HFFc6 (cell line): ENCODE measurements around the gene SYNE2. TPM values are rescaled to one million over a fixed set of nuclear protein-coding genes. Genes with fewer than 3 reads are reported as not detected.
A peak's percentile ranks its signal among the peaks of the same experiment; 100 is the strongest.

Experiments
- DNase-seq: peaks from one replicate; pipeline ENCODE4 v3.0.0-alpha.2; 2018
- H3K27ac Mint-ChIP-seq: 2 replicates; pipeline ENCODE4 v1.8.0; 2020; ENCODE audit warnings: mild to moderate bottlenecking, mixed read lengths
- H3K27me3 Mint-ChIP-seq: 2 replicates; pipeline ENCODE4 v1.8.0; 2021; ENCODE audit warnings: mild to moderate bottlenecking, moderate library complexity, mixed read lengths; ENCODE audit not compliant: insufficient read depth
- H3K36me3 Mint-ChIP-seq: 2 replicates; pipeline ENCODE4 v1.8.0; 2021; ENCODE audit warnings: low read depth, mixed read lengths
- H3K4me1 Mint-ChIP-seq: 2 replicates; pipeline ENCODE4 v1.8.0; 2020; ENCODE audit warnings: low read depth, mixed read lengths
- H3K4me3 Mint-ChIP-seq: 2 replicates; pipeline ENCODE4 v1.8.0; 2020; ENCODE audit warnings: mild to moderate bottlenecking, moderate library complexity, mixed read lengths
- H3K9me3 Mint-ChIP-seq: 2 replicates; pipeline ENCODE4 v1.8.0; 2020; ENCODE audit warnings: mild to moderate bottlenecking, mixed read lengths
- CTCF ChIP-seq: fragments of 200-600 bp; sonication (generic); IDR thresholded peaks from 2 replicates; pipeline ENCODE4 v1.5.0; 2021; ENCODE audit warnings: antibody characterized with exemption, mild to moderate bottlenecking
- total RNA-seq, 6 experiments: library from RNA; stranded (reverse); fragmentation: NEBNext Ultra II Directional; extraction: Animal tissue kit (Norgen Biotek cat#: 25700); gene quantifications; 2 replicates in 1 of 6; 3 replicates in 5 of 6; pipeline ENCODE4 v1.2.3, GENCODE V29; 2021

The SYNE2 gene
- total RNA-seq, 6 experiments from 2014 or later, result 2.9 to 6.6 (median 6.2) TPM

- Mint-ChIP-seq H3K36me3 (no peaks in the 10 kb centered on the region), H3K27me3 (peaks cover 22% of the 10 kb centered on the region), H3K27ac (no peak overlapping the region), H3K4me1 (peaks cover 9% of the 10 kb centered on the region), H3K4me3 (no peak overlapping the region; the same call in 1 of the 2 replicates), H3K9me3 (no peaks in the 10 kb centered on the region)
- DNase-seq, result no peak
- TF ChIP-seq CTCF, result no peak
These were observed 395.9 kb downstream of the SYNE2 start for GRCh38 chr14:64248689-64249088.

GRCh38 chr14:64249363-64249762, 396.6 kb downstream of the SYNE2 start:
- H3K27me3 Mint-ChIP-seq, result peaks cover 16% of the 10 kb centered on the region
- DNase-seq, result no peak
- no peak overlapping the region for H3K4me3 Mint-ChIP-seq
- no peaks in the 10 kb centered on the region for H3K36me3 Mint-ChIP-seq
- peaks cover 16% of the 10 kb centered on the region for H3K4me1 Mint-ChIP-seq
- no peak overlapping the region for H3K27ac Mint-ChIP-seq
- TF ChIP-seq CTCF, result no peak
- no peaks in the 10 kb centered on the region for H3K9me3 Mint-ChIP-seq

GRCh38 chr14:64253672-64254071, 400.9 kb downstream of the SYNE2 start:
- H3K9me3 Mint-ChIP-seq, result no peaks in the 10 kb centered on the region
- H3K4me1 Mint-ChIP-seq, result peaks cover 17% of the 10 kb centered on the region
- TF ChIP-seq CTCF, result no peak
- H3K36me3 Mint-ChIP-seq, result no peaks in the 10 kb centered on the region
- H3K27ac Mint-ChIP-seq, result peak overlapping the region; percentile 70
- peaks cover 8% of the 10 kb centered on the region; the same call in 1 of the 2 replicates for H3K27me3 Mint-ChIP-seq
- H3K4me3 Mint-ChIP-seq, result peak overlapping the region; percentile 77
- peak; percentile 67 for DNase-seq

GRCh38 chr14:64255756-64256155, 403.0 kb downstream of the SYNE2 start:
- Mint-ChIP-seq H3K9me3 (no peaks in the 10 kb centered on the region), H3K36me3 (no peaks in the 10 kb centered on the region), H3K4me3 (no peak overlapping the region), H3K4me1 (peaks cover 17% of the 10 kb centered on the region), H3K27me3 (peaks cover 2% of the 10 kb centered on the region), H3K27ac (no peak overlapping the region)
- TF ChIP-seq CTCF, result no peak
- no peak for DNase-seq

GRCh38 chr14:64260418-64260817, 407.6 kb downstream of the SYNE2 start:
- H3K36me3 Mint-ChIP-seq, result no peaks in the 10 kb centered on the region

More at GRCh38 chr14:64260418-64260817, 407.6 kb downstream of the SYNE2 start:
- Mint-ChIP-seq H3K27me3 (peaks cover 2% of the 10 kb centered on the region), H3K4me3 (no peak overlapping the region), H3K4me1 (no peaks in the 10 kb centered on the region), H3K27ac (no peak overlapping the region), H3K9me3 (no peaks in the 10 kb centered on the region)
- no peak for DNase-seq
- TF ChIP-seq CTCF, result no peak
